CMK (cell line): ENCODE measurements around the gene C11orf54.
"Not testable (repeated sequence)": the region's sequence is repeated elsewhere in the genome, so short reads cannot be mapped to it uniquely, and the experiment has no call there.

Source experiments
- DNase-seq: peaks from one replicate; pipeline ENCODE4 v3.0.0-alpha.2; 2010; ENCODE audit warnings: low read depth

The C11orf54 gene

DNA sequence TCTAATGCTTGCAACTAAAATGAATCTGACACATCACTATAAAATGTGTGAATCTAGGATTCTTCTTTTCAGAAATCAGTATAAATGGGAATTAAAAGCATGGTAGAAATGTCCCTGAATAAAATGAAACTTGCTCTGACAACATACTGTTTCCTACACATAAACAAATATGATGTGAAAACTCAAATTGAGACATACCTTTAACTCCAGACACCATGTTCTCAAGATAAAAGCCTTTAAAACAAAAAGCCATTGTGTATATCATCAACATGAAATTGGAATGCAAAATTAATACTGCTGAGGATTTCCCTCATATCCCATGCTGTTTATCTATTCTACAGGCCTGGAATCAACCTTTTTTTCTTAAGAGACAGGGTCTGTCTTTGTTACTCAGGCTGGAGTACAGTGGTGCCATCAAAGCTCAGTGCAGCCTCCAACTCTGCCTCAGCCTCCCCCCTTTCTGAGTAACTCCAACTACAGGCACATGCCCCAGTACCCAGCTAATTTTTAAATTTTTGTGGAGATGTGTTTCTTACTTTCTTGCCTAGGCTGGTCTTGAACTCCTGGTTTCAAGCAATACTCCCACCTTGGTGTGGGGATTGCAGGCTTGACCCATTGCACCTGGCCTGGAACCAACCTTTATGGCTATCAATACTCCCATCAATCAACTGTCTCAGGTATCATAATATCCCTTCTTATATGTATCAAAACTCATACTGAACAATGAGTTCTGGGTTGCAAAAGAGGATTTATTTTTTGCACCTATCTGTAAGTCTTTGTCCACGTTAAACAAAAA is 6.8 kb upstream of the C11orf54 start:
- no peak for DNase-seq

DNA sequence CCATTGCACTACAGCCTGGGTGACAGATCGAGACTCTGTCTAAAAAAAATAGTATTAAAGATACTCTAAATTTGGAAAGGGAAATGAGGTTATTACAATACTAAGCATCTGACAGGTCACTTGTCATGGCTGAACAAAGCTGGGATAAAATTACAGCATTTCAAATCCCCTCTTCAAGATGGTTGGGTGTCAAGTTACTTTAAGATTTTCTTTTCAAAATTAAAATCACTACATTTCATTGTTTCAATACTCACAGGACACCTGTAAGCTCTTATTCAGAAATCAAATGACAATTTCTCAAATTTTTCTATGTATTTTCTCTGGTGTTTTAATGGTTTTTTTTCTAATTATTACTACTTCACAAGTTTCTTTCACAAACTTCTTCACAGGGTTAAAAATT is 5.8 kb upstream of the C11orf54 start:
- no peak for DNase-seq

DNA sequence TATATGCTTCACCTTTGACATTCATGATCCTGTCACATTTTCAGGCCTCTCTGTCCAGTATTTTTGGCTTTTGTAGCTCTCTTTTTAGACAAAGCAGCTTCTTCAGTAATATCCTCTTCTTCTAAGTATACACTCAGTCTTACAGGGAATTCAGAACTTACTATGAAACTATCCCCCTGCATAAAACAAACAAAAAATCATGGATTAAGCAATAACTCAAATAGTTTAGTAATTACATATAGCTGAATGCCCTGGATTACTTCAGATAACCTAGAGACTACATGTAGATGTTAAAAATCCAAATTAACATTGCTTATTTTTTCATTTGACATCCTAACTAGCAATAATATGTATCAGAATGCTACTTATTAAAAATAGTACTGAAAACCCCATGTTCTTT is 5.3 kb upstream of the C11orf54 start:
- no peak for DNase-seq

DNA sequence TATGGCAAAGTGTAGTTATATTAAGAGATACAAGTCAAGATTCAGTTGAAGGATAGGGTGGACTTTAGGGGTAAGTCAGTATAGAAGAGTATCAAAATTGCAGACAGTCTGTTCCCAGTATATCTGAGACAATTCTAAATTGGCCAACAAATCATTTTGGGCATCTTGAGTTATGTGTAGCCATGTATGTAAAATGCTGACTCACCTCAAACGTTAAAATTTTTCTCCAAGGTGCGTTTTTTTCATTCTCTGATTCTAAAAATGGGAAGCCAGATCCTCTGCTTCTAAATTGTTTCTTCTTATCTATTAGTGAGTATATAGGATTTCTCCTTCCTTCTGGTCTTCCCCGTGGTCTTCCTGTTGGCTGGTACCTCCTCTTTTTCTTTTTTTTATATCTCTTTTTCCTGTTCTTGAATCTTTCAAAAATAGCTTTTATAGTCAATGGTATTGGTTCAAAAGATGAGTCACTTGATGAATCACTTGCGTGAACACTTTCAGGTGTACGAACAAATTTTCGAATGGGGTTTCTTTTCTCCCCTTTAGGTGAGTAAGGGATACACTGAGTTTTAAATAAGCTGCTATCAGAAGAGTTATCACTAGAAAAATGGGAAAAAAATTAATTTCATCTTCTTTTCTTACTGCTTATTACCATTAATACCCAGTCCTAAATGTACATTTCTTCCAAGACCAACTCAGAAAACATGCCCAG is 3.4 kb upstream of the C11orf54 start:
- DNase-seq: no peak

DNA sequence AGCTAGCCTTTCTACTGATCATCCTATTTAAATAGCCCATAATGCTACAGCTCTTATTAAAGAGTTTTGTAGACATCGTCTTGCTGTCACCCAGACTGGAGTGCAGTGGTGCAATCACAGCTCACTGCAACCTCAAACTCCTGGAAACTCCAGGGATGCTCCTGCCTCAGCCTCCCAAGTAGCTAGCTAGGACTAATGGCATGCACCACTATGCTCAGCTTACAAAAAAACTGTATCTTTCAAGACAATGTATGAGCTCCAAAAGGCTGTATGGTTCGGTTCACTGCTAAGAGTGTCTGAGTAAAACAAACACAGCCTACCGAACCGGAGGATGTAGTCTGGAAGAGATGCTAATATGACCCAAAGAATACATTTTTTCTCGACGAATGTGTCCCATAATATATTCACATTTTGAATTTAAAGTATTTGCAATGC is 2.8 kb upstream of the C11orf54 start:
- DNase-seq: no peak

DNA sequence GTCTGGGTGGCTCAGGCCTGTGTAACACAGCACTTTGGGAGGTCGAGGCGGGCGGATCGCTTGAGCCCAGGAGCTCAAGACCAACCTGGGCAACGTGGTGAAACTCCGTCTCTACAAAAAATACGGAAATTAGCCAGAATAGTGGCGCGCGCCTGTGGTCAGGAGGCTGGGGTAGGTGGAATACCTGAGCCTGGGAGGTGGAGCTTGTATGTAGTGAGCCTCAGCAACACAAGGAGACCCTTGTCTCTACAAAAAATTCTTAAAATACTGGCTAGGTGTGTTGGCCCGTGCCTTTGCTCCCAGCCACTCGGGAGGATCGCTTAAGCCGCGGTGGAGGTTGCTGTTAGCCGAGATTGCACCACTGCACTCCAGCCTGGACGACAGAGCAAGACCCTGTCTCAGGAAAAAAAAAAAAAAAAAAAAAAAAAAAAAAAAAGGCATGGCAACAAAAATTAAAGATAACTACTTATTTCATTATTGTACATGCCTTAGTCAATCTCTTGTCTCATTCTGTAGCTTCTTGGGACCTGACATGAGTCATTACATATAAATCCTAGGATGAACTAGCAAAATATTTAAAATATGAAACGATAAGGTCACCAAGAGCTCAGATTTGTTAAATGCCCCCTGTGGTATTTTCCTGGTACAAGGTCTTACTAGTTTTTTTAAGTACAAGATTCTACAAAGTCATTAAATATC is 1.3 kb upstream of the C11orf54 start:
- no peak for DNase-seq

DNA sequence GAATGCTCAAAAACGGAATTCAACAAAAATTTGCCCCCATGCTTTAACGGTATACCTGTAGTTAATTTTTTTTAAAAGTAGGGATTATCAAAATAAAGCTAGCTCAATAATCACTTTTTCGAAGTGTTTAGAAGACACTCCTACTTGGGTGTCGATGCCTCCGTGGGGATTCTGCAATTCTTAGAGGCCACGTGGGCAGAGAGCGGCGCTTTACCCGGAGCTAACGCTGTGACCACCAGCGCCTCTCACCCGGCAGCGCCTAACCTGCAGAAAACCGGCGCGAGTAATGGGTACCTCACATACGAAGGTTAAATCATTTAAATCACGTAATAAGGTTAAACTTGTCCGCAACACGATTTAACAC is 760 bp upstream of the C11orf54 start:
- DNase-seq: no peak

DNA sequence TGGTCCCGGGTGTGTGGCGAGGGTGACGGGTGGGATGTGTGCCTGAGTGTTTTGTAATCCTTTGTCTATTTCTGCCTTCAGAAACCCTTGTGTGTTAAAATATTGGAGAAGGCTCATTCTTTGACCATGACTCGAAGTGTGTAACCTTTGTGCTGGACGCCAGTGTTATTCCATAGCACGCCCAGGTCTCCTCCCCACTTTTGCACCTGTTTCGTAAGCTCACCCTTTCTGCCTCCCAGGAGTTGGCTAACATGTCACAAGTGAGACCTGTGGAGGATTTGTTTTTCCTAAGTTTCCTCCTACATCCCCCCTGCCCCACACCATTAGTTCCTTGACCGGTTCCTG is 382 bp downstream of the C11orf54 start:
- no peak for DNase-seq

DNA sequence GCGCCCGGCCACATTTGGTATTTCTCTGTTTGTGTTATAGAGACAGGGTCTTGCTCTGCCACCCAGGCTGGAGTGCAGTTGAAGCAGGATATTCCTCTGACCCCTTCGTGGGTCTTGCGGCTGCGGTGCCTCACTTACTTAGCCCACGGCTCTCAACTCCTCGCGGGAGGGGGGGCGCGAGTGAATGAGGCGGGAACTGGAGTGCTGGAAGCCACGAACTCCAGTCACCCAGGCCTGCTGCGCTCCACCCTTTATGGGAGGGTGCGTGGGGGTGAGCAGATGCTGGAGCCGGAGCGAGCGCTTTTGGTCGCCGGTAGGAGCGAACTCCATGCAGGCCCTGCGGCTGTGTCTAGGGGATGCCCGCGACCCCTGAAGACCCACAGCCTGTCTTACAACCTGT is 1.8 kb downstream of the C11orf54 start:
- DNase-seq: no peak

DNA sequence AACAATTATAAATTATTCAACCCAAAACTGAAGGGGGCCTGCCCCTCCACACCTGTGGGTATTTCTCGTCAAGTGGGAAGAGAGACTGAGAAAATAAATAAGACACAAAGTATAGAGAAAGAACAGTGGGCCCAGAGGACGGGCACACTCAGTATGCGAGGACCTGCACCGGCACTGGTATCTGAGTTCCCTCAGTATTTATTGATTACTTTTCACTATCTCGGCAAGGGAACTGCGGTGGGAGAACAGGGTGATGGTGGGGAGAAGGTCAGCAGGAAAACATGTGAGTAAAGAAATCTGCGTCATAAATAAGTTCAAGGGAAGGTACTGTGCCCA is 3.2 kb downstream of the C11orf54 start:
- DNase-seq: no peak

DNA sequence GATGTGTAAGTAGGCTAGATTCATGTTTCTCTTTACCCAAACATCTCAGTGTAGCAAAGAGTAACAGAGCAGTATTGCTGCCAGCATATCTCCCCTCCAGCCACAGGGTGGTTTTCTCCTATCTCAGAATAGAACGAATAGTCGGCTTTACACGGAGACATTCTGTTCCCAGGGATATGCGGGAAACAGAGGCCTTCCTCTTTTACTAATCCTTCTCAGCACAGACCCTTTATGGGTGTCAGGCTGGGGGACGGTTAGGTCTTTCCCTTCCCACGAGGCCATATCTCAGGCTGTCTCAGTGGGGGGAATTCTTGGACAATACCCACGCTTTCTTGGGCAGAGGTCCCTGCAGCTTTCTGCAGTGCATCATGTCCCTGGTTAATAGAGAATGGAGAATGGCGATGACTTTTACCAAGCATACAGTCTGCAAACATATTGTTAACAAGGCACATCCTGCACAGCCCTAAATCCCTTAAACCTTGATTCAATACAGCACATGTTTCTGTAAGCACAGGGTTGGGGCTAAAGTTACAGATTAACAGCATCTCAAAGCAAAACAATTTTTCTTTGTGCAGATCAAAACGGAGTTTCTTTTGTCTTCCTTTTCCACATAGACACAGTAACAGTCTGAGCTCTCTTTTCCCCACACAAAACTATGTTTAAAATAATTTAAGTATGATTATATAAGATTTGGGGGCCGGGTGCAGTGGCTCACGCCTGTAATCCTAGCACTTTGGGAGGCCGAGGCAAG is 3.7 kb downstream of the C11orf54 start:
- DNase-seq: not testable (repeated sequence)

DNA sequence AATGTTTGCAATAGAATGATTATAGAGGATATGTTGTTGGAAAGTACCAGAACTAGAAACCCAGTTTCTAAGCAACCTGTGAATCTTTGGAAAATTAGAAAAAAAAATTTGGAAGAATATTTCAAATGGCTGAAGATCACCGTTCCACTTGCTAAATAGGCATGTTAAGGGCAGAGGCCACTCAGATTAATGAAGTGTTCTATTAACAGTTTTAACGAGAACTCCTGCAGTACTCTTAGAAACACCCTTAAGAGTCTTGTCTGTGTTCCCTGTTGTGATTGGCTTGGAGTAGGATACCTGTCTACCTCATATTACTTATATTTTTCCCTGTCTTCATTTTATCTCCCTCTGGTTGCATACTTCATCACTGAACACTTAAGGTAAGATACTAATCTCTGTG is 4.6 kb downstream of the C11orf54 start:
- no peak for DNase-seq

DNA sequence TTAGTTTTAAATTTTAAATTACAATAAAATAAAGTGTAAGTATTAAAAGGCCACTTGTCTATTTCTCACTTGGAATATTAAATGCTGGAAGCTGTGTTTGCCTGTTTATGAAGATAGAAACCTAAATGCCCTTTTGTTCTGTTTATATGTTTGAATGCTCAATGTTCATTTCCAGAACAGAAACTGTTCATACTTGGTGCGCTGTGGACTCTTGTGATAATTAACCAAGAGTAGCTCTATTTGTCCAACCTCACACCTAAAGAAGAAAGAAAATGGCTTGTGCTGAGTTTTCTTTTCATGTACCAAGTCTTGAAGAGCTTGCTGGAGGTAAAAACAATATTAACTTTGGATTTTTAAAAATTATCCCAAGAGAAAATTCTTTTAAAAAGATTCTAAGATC is 5.7 kb downstream of the C11orf54 start:
- DNase-seq: no peak

DNA sequence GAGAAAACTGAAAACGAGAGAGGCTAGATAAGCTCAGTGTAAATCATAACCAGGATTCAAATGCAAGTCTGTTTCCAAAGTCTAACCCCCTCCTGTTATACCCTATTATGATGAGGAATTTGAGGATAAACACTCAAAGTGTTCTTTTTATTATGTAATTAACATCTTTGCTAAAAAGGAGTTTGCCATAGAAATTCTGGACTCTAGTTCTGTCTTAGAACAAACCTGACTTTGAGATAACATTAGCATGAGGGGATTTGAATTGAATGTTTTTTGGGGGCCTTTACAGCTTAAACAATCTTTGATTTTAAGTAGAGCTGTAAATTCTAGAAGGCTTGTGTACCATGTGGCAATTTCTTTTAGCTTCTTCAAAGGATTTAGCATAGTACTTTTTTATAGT is 9.5 kb downstream of the C11orf54 start:
- no peak for DNase-seq

DNA sequence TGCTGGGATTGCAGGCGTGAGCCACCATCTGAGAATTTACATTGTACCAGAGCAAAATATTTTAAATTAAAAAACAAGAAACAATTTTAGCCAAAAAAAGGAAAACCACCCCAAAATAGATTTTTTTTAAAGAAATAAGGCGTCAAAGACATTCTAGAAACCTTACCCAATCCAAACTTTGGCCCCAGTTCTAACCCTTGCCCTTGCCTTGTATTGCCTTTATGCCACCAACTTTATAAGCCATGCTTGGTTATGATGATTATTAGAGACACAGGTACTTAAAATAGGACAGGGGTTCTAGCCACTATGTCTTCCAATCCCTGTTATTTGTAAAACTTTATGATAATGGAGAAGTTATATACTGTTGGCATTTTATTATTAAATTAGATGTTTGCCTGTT is 11.8 kb downstream of the C11orf54 start:
- DNase-seq: no peak

DNA sequence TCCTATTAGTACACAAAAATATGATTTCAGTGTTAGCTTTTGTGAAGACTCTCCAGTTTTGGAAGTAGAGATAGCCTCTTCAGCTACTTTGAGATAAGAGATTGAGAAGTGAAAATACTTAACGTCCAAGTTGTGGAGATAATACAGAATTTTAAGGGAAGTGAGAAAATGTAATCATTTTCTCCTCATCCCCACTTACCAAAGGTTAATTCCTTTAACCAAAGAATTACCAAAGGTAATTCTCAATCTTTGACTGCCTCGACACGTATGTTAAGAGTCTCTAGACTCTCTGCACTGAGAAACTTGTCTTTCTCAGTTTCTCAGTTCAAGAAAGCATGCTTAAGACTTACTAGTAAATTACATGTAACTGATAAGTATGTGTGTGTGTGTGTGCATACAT is 15.3 kb downstream of the C11orf54 start:
- no peak for DNase-seq

DNA sequence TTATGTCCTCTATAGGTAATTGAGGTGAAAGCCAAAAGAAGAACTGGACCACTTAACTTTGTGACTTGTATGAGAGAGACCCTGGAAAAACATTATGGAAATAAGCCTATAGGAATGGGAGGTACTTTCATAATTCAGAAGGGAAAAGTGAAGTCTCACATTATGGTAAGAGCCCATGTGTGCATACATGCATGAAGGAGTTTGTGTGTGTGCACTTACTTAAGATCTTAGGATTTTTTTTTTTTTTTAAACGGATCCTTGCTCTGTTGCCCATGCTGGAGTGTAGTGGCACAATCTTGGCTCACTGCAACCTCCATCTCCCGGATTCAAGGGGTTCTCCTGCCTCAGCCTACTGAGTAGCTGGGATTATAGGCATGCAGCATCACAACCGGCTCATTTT is 15.8 kb downstream of the C11orf54 start:
- no peak for DNase-seq

DNA sequence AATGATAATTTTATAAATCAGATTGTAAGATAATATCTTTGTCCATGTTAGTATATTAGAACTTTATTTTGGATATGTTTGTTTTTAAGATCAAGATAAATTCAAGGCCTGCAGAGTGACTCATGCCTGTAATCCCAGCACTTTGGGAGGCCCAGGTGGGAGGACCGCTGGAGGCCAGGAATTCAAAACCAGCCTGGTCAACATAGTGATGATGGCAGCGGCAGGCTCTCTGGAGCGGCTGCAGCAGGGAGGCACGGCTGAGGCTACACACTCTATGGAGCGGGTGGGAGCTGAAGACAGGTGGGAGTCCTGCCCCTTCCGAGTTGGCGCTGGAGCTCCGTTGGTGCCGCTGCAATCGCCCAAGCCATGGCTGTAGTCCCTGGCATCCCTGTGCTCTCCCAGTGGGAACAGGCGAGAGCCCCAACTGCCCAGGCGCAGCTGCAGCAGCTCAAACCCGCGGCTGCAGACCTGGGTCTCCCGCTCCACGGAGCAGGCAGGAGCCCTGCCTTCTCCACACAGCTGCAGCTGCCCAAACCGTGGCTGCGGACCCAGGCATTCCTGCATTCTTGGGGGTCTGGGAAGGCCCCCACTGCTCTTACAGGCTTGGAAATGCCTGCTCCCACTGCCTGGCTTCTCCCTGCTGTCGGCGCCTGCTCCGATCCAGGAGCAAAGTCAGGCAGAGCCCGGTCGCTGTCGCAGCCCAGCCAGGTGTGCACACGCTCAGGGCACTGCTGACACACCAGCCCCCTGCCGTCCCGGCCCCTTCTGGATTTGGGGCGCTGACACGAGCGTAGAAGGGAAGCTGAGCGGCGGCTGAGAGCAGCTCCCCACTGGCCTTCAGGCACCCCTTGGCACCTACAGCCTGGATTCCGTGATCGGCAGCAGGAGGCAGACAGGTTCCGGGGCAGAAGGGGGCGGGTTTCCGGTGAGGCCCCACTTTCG is 16.7 kb downstream of the C11orf54 start:
- DNase-seq: no peak

DNA sequence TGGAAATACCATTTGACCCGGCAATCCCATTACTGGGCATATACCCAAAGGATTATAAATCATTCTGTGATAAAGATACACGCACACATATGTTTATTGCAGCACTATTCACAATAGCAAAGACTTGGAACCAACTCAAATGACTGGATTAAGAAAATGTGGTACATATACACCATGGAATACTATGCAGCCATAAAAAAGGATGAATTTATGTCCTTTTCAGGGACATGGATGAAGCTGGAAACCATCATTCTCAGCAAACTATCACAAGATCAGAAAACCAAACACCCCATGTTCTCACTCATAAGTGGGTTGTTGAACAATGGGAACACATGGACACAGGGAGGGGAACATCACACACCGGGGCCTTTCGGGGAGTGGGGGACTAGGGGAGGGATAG is 17.7 kb downstream of the C11orf54 start:
- not testable (repeated sequence) for DNase-seq

DNA sequence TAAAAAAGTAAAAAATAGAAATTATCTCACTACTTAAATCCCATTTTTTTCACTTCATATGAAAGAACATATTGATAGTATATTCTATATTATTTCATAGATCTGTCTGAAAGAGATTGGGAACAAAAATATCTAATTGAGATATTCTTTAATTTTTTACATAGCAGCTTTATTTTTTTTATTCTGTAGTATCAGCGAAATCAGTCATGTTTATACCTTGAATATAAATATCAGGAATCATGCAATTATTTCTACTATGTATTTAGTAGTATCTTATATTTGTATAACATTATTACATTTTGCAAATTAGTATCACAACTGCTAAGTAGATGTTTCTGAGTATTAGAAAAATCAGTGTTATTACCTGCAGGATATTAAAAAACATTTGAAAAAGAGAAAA is 20.4 kb downstream of the C11orf54 start:
- DNase-seq: no peak

DNA sequence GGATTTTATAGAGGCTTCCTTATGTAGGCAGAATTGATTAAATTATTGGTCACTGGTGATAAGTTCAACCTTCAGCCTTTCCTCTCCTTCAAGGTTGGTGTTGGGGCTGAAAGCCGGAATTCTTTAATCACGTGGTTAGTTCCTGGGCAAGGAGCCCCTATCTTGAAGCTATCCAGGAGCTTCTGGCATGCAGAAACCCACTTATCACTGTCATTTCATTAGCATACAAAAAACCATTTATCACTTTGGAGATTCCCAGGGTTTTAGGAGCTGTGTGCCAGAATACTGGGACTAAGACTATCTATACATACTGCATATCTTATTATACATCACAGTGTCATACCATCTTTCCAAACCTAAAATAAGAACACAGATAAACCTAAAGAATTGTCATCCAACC is 24.1 kb downstream of the C11orf54 start:
- DNase-seq: no peak

DNA sequence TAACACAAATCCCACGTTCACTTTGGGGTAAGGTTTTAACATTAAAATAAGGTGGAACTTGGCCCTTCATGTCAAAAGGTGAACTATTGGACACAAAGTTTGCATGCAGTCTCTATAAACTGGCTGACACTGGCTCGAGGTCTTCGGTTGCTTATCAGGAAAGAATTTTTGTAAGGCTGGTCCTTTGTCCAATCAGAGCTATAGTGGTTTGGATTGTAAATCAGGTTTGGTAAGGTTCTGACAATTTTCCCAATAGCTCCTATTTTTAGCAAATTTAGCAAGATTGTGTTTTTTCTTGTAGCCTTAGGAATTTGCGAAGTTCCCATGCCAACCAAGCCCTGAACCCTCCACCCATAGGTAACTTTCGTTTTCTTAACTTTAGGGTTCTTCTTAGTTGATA is 25.0 kb downstream of the C11orf54 start:
- no peak for DNase-seq
